GM19193 (cell line): Measurements from ENCODE around the gene TMEM115.

Experiments used
- POLR2A ChIP-seq: IDR thresholded peaks from 4 replicates; pipeline ENCODE4 v1.6.1; 2011; ENCODE audit not compliant: insufficient read depth, insufficient read length; ENCODE audit errors: extremely low read depth

TMEM115 gene

GRCh38 chr3:50382722-50383121 lies 23.4 kb upstream of the TMEM115 start:
- TF ChIP-seq POLR2A: no peak

DNA sequence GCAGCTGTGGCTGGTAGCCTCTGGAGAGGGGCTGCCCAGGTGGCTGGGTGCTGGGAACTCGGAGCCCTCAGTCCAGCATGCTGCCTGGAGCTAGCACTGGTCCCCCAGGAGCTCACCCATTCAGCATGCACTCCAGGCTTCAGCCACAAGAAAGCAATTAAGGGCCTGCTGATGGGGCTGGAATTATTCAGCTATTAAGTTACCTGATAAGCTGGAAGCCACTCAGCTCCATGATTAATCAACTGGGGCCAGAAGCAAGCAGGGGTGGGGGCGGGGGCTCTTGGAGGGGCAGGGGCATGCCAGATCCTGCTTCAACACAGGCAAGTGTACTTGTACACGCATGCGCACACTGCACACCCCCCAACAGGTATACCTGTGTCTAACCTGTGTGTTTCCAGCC lies 22.1 kb upstream of the TMEM115 start:
- no peak for TF ChIP-seq POLR2A

GRCh38 chr3:50380405-50381085 lies 21.2 kb upstream of the TMEM115 start:
- no peak for TF ChIP-seq POLR2A

DNA sequence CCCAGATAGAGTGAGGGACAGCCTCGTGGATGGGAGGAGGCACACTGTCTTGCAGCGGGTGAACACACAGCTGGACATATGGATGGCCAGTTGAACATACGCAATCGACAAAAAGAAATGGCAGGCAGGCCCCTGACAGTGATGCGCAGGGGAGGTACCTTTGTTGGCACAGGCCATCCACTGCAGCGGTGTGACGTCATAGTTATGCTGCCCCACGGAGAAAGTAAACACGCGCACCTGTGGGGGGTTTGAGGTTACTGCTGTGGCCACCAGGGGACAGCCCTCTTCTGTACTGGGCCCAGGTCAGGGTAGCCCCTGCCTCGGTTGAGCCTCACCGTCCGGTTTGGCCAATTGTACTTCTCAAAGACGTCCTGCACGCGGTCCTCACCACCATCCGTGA lies 19.4 kb upstream of the TMEM115 start:
- no peak for TF ChIP-seq POLR2A

- no peak for TF ChIP-seq POLR2A
Measured at GRCh38 chr3:50378024-50378423, 18.7 kb upstream of the TMEM115 start.

GRCh38 chr3:50375258-50375931 lies 16.1 kb upstream of the TMEM115 start:
- no peak for TF ChIP-seq POLR2A

- TF ChIP-seq POLR2A: no peak
Measured at GRCh38 chr3:50374363-50375257, 15.3 kb upstream of the TMEM115 start.

- no peak for TF ChIP-seq POLR2A
Measured at GRCh38 chr3:50373146-50374051, 14.1 kb upstream of the TMEM115 start.

DNA sequence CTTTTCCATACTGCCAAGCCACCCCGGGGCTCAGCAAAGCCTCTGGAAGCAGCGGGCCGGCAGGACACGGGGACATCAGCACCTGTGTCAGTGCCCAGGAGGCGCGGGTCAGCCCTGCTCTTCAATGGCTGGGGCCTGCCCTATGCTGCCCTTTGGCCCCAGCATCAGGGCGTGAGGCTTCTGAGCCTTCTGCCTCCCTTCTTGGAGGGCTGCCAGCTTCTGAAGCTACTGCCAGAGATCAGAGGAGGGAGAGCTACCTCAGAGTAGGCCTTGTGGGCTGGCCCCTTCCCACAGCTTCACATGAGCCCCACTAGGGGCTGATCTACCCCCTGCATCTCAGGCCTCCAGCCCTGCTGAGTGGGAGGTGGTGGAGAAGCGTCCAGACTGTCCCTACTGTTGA lies 13.0 kb upstream of the TMEM115 start:
- no peak for TF ChIP-seq POLR2A

DNA sequence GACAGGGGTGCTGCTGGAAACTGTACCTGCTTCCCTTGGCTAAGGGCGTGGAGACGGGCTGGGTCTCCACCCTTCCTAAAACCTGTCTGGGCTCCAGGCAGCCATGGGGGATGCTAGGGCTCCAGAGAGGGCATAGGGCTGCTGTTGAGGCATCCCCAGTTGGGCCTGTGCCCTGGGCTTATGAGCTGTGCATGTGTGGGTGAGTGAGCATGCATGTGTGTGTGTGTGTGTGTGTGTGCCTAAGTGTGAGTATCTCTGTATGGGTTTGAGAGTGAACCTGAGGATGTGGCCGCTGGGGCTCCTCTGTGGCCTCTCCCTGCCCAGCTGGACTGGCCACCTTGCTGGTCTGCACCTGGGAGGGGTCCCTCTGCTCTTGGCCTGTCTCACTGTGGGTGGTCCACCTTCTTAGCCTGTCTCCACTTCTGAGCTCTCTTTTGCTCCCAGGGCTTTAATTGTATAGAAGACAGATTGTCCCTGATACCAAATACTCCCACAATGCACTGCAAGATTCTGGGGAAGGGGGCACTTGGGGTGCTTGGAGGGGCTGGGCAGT lies 11.9 kb upstream of the TMEM115 start:
- TF ChIP-seq POLR2A: no peak

DNA sequence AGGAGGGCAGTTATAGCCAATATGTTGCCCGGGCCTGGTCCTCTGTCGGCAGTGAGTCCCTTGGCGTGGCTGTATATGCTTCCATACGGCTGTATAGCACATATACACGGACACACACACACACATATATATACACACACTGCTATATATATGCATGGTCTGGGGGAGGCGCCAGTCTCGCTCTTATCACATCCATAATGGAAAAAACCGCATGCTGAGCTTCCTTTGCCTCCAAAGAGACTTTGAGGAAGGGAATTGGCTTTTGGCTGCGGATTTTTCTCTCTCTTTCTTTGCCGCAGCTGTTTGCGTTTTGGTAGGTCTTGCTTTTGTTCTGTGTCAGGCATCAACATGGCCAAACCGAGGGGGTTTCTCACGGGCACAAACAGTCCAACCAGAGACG lies 11.3 kb upstream of the TMEM115 start:
- TF ChIP-seq POLR2A: no peak

- TF ChIP-seq POLR2A: no peak
Measured at GRCh38 chr3:50369012-50369670, 9.8 kb upstream of the TMEM115 start.

DNA sequence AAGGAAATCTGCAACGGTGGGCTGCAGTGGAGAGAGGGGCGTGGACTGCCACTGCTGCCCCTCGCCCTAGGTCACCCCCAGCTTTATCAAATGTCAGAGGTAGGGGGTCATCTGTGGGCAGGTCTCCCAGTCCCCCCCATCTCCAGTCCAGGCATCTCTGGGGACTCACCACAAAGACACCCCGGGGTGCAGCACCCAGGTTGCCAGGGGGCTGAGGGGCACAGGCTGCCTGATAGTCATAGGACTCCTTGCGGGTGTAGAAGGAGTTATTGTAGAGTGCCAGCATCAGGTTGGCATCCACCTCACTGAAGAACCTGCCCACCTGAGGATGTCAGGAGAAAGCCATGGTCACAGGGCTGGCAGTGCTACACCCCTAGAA lies 6.5 kb upstream of the TMEM115 start:
- no peak for TF ChIP-seq POLR2A
